ENCODE data around the gene SOWAHB. TPM values are rescaled to one million over a fixed set of nuclear protein-coding genes. Genes with fewer than 3 reads are reported as not detected.

Gene SOWAHB
- total RNA-seq, 1 donor from 2014 or later = not detected

GRCh38 chr4:76854858-76855257 is 43.1 kb downstream of the SOWAHB start:
- no peak for DNase-seq (ENCODE audit: low spot score)

GRCh38 chr4:76851375-76851774 is 46.6 kb downstream of the SOWAHB start:
- DNase-seq (ENCODE audit: low spot score) = no peak

- DNase-seq (ENCODE audit: low spot score) = no peak
These were observed 47.9 kb downstream of the SOWAHB start for GRCh38 chr4:76850010-76850441.

Other genes with a start within 250 kb of the SOWAHB start
- gene SEPTIN11, start 51.6 kb upstream of the SOWAHB start, total RNA-seq = 331 TPM
- 221 TPM for gene CCNI, start 177.8 kb upstream of the SOWAHB start, total RNA-seq